Stimulated activated naive B cell treated with anti-CD40 and anti-IgM and Interleukin-4, amounts not matched to agents 10 μg/mL and 1 μg/mL and 100 μg/mL, for 72 hours (primary cell): ENCODE results near the gene PPA1.
"Not testable (repeated sequence)": the region's sequence is repeated elsewhere in the genome, so short reads cannot be mapped to it uniquely, and the experiment has no call there.

ENCODE experiments used
- ATAC-seq, 2 donors: fragments of 150-1000 bp; cut with Tn5 transposase; replicated peaks; 2 replicates each; pipeline ENCODE4 v1.10.0; 2021; ENCODE audit warnings: moderate library complexity in 1 of 2
- DNase-seq: peaks from one replicate; pipeline ENCODE4 v3.0.0; 2021
- H3K27ac Mint-ChIP-seq: one replicate; pipeline ENCODE4 v1.8.0; 2022; ENCODE audit warnings: mild to moderate bottlenecking, mixed read lengths
- H3K27me3 Mint-ChIP-seq, 2 donors: one replicate each; pipeline ENCODE4 v1.8.0; 2022; ENCODE audit warnings: mixed read lengths in 2 of 2
- H3K36me3 Mint-ChIP-seq, 2 donors: one replicate each; pipeline ENCODE4 v1.8.0; 2022; ENCODE audit warnings: mixed read lengths in 2 of 2, mild to moderate bottlenecking in 1 of 2
- H3K4me1 Mint-ChIP-seq, 2 donors: one replicate each; pipeline ENCODE4 v1.8.0; 2022; ENCODE audit warnings: mixed read lengths in 2 of 2, mild to moderate bottlenecking in 1 of 2
- H3K4me3 Mint-ChIP-seq, 2 donors: one replicate each; pipeline ENCODE4 v1.8.0; 2022; ENCODE audit warnings: mild to moderate bottlenecking in 2 of 2, mixed read lengths in 2 of 2, moderate library complexity in 1 of 2
- H3K9me3 Mint-ChIP-seq, 2 donors: one replicate each; pipeline ENCODE4 v1.8.0; 2022; ENCODE audit warnings: mixed read lengths in 2 of 2, mild to moderate bottlenecking in 1 of 2

PPA1 gene

DNA sequence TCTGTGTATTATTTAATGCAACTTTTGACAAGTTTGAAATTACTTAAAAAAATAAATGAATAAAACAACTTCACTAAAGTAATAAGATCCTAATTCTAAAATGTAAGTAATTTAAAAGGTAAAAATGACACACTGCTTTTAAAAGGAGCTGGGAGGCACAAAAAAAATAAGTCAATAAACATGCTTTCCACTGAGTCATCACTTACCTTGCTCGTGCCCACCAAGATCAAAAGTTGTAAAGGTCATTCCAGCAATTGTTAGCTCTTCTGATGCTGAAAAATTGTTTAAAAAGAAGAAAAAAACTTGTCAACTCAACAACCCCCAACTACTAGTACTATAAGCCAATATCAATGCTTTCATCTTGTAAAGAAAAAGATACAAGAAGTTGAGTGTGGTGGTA, 72.4 kb downstream of the PPA1 start:
- Mint-ChIP-seq H3K27me3 (no peaks in the 10 kb centered on the region), H3K4me3 (no peak overlapping the region), H3K27ac (no peak overlapping the region), H3K9me3 (no peaks in the 10 kb centered on the region), H3K36me3 (peaks cover 24 to 46% of the 10 kb centered on the region in 2 donors), H3K4me1 (peaks cover 18 to 37% of the 10 kb centered on the region in 2 donors)
- DNase-seq (no peak), ATAC-seq (no peak)

DNA sequence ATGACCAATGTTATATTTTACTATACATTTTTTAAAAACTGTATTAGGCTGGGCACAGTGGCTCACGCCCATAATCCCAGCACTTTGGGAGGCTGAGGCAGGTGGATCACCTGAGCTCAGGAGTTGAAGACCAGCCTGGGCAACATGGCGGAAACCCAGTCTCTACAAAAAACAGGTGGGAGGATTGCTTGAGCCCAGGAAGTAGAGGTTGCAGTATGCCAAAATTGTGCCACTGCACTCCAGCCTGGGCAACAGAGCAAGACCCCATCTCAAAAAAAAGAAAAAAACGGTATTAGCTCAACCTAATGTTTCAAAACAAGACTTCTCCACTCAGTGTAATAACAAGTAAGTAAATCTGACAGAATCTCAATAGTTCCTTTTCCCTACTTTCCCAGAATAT, 73.9 kb downstream of the PPA1 start:
- ATAC-seq, result not testable (repeated sequence)

DNA sequence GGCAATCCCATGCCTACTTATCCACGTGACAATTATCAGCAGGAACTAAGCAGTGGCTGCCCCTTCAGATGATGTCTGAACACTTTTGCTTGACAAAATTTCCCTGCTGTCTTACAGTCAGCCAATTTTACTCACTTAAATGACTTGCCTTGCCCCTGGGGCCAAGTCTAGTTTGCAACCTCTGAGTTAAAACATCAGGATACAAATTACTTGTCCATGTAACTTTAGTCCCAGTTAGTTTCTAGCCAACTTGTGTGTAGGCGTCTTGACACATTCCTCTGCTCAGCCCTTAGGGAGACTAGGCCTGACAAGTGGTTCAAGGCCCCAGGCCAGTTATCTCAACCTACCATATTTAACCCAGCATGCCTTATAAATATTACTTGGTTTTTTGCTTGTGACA, 75.1 kb downstream of the PPA1 start:
- DNase-seq (no peak), ATAC-seq (no peak)
- Mint-ChIP-seq H3K9me3 (no peaks in the 10 kb centered on the region), H3K27me3 (no peaks in the 10 kb centered on the region), H3K4me1 (peaks cover 11 to 24% of the 10 kb centered on the region in 2 donors), H3K36me3 (peaks cover 32 to 54% of the 10 kb centered on the region in 2 donors), H3K4me3 (no peak overlapping the region), H3K27ac (no peak overlapping the region)

More for the DNA sequence above, 73.9 kb downstream of the PPA1 start:
- H3K27ac Mint-ChIP-seq, H3K9me3 Mint-ChIP-seq, DNase-seq, H3K4me3 Mint-ChIP-seq, H3K27me3 Mint-ChIP-seq: not testable (repeated sequence)
- H3K36me3 Mint-ChIP-seq, result peaks cover 32 to 55% of the 10 kb centered on the region in 2 donors
- peaks cover 19 to 37% of the 10 kb centered on the region in 2 donors for H3K4me1 Mint-ChIP-seq

GRCh38 chr10:70155255-70155838, 77.9 kb downstream of the PPA1 start:
- Mint-ChIP-seq H3K4me3 (no peak overlapping the region), H3K9me3 (no peaks in the 10 kb centered on the region), H3K4me1 (peaks cover 0 to 4% of the 10 kb centered on the region in 2 donors), H3K27me3 (no peaks in the 10 kb centered on the region), H3K27ac (peak overlapping the region; percentile 4), H3K36me3 (peaks cover 27 to 60% of the 10 kb centered on the region in 2 donors)
- DNase-seq, result no peak
- ATAC-seq, result no peak
